GM12801 (cell line): Measurements from ENCODE around the gene ASPN.

Experiments
- TF ChIP-seq, protein P1 (sequence below): IDR thresholded peaks from one replicate; pipeline ENCODE4 v1.5.1; 2011; ENCODE audit warnings: control low read depth; ENCODE audit not compliant: insufficient read length; ENCODE audit errors: extremely low read depth

ASPN gene

DNA sequence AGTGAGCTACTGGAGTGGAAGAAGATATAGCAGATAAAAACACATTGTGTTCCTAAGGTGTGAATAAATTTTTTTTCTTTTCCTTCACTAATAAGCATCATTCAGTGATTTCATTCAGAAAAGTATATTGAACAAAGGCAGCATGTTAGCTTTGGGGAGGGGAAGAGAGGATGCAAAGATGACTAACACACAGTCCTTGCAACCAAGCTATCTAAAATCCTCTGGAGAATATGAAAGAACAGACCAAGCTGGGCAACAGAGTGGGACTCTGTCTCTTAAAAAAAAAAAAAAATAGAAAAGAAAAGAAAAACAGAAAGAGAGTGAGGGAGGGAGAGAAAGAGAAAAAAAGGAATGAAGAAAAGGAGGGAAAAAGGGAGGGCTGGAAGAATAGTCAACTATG, 35.8 kb downstream of the ASPN start:
- TF ChIP-seq, protein P1, sequence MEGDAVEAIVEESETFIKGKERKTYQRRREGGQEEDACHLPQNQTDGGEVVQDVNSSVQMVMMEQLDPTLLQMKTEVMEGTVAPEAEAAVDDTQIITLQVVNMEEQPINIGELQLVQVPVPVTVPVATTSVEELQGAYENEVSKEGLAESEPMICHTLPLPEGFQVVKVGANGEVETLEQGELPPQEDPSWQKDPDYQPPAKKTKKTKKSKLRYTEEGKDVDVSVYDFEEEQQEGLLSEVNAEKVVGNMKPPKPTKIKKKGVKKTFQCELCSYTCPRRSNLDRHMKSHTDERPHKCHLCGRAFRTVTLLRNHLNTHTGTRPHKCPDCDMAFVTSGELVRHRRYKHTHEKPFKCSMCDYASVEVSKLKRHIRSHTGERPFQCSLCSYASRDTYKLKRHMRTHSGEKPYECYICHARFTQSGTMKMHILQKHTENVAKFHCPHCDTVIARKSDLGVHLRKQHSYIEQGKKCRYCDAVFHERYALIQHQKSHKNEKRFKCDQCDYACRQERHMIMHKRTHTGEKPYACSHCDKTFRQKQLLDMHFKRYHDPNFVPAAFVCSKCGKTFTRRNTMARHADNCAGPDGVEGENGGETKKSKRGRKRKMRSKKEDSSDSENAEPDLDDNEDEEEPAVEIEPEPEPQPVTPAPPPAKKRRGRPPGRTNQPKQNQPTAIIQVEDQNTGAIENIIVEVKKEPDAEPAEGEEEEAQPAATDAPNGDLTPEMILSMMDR = no peak

DNA sequence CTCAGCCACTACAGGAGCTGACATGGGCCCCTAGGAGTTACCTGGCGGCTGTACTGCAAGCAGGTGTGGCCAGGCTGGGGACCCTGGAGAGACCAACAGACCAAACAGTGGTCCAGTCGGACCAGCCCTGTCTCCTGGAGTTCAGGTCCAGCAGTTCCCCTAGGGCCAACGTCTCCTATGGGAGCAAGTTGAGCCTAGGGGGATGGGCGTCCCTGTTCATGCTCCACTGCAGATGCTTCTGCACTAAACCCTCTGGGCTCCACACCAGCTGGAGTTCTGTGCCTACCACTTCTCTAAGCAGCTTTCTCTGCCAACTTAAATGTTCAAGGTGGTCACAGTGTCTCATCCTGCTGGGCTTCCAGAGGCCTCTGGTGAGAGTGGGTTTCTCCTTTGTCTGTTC, 37.5 kb downstream of the ASPN start:
- TF ChIP-seq, protein P1 = no peak

DNA sequence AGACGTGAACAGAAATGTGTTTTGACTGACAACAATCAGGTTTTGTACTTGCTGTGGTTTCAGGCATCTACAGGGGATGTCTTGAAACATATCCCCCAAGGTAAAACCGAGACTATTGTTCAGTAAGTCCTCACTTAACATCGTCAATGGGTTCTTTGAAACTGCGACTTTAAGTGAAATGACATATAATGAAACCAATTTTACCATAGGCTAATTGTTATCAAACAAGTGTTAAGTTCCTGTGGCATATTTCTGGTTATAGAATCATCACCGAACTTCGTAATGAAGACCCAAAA, 41.6 kb downstream of the ASPN start:
- TF ChIP-seq, protein P1 = no peak

DNA sequence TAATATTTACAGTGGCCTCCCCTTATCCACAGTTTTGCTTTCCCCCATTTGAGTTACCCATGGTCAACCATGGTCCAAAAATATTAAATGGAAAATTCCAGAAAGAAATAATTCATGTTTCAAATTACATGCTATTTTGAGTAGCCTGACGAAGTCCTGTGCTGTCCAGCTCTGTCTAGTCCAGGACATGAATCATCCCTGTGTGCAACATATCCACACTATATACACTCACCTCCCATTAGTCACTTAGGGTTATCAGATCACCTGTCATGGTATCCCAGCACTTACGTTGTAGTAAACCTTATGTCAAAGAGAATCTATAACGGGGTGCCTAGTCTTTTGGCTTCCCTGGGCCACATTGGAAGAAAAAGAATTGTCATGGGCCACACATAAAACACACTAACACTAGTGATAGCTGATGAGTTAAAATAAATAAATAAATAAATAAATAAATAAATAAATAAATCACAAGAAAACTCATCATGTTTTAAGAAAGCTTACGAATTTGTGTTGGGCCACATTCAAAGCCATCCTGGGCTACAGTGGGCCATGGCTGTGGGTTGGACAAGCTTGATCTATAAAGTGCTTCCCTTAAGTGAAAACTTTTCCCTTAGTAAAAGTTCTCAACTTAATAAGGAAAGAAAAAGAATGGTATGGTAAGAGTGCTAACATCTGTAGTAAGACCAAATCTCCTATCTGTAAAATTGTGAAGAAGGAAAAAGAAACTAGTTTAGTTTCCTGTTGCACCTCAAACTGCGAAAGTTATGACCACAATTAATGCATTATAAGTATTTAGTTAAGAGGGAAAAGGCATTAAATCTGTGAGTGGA, 42.2 kb downstream of the ASPN start:
- TF ChIP-seq, protein P1 = no peak

DNA sequence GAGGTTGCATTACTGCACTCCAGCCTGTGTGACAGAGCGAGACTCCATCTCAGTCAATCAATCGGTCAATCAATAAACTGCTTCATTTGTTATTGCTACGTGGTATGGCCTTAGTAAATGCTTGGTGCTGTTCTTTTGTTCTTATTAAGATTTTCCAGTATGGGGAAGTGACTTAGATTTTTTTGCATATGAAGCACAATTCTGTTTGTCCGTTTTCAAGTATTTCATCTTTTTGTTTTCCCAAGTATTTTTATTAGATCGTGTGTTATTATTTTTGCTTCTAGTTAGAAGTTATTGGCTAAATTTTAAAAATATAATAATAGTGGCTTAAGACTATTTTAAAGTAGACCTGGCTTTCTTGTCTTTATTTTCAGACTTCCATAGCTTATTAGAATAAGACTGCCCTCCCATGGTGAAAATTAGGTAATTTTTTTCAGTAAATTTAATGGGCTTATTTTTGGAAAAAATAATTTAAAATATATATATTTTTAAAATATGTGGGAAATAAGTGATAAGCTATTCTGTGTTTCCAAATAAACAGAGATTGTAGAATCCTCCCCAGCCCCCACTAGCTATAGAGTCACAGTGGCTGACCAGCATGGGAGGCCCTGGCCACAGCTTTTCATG, 43.3 kb downstream of the ASPN start:
- TF ChIP-seq, protein P1 = no peak

DNA sequence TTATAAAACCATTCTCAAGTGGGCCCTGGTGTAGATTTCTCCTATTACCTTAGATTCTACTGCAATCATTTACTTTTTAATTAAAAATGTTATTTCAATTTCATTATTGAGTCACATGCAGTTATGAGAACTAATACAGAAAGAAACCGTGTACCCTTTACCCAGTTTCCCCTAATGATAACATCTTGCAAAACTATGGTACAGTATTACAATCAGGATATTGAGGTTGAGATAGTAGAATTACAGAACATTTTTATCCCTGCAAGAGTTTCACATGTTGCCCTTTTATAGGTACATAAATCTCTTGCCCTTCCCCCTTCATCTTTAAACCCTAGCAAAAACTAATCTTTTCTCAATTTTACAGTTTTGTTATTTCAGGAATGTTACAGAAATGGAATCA, 47.0 kb downstream of the ASPN start:
- TF ChIP-seq, protein P1 = no peak

DNA sequence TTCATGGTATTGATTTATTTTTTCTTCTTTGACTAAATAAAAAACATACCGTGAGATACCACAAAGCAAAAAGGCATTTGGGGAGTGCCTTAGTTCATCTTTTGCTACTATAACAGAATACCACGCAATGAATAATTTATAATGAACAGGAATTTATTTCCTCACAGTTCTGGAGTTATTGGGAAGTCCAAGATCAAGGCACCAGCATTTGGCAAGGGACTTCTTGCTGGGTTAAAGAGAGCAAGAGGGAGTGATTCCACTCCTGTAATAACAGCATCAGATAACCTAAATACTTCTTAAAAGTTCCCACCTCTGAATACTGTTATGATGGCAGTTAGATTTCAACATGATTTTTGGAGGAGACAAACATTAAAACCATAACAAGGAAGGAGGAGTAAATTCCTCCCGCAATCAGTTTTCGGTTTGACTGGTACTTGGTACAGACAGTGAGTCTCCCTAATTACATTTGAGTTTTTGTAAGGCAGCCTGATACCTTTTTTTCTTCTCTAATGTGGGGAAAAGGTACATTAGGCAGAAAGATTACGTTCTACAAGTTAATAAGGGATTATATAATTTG, 49.2 kb downstream of the ASPN start:
- TF ChIP-seq, protein P1 = no peak
